ENCODE data around the gene SLC41A3.
"Not testable (repeated sequence)": the region's sequence is repeated elsewhere in the genome, so short reads cannot be mapped to it uniquely, and the experiment has no call there.

Gene SLC41A3

GRCh38 chr3:125960456-125961288, 123.3 kb downstream of the SLC41A3 start:
- in situ Hi-C loops (cut with MboI; ENCODE audit: low sequenced_read_pairs), result no loop called here

- in situ Hi-C loops (cut with MboI; ENCODE audit: low sequenced_read_pairs), result no loop called here
Measured at GRCh38 chr3:125960066-125960424, 123.9 kb downstream of the SLC41A3 start.

DNA sequence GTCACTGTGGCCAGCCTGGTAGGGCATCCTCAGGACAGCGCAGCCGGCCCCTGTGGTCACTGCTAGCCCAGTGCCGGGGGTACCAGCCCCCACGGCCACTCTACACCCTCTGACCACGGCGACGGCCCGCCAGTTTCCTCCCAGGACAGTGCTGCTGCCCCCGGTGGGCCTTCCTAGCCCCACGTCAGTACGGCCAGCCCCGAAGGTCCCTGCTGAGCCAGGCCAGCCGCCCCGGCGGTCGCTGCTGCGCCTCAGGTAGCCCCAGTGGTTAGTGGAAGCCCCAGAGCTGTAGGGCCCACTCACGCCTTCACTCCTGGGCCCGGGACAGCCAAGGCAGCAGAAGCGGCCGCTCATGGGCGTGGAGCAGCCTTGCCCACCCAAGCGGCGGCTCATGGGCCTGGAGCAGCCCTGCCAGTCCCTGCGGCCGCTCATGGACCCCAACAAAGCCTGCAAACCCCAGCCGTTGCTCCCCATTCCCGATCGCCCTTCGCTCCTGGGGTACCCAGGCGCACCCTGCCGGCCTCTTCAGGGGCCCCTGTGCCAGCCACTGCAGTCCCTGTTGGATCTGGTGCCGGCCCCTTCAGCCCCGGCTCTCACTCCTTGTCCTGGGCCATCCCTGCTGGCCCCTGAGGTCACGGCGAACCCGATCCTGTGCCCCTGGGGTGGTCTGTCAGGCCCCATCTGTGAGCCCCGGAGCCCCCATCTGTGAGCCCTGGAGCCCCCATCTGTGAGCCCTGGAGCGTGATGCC, 124.4 kb downstream of the SLC41A3 start:
- in situ Hi-C loops (cut with MboI; ENCODE audit: low sequenced_read_pairs), result no loop called here

DNA sequence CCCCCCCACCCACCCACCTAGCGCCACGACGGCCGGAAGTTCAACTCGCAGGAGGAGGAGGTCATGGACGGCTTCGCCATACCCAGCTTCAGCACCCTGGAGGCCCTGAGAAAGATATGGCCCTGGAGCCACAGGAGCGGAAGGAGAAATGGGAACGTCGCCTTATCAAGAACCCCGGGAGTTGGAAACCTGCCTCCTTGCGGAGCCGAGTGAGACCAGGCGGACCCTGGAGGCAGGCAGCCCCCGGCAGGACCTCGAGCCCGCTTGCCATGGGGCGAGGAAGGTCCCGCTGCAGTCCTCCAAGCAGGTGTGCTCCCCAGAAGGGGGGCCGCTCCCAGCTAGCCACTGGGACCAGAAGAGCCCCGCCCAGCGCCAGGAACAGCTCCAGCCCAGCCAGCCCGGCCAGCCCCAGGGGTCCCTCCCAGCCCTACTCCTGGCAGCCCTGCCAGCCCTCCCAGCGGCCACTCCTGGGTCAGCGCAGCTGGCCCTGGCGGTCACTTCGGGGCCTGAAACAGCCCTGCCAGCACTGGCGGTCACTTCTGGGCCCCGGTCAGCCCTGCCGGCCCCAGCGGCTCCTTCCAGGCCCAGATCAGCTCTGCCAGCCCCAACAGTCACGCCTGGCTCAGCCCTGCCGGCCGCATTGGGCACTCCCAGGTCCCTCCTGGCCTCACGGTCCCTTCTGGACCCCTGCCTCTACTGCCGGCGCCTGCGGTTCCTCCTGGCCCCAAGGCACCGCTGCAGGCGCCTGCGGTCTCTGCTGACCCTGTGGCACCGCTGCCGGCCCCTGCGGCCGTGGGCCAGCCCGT, 125.2 kb downstream of the SLC41A3 start:
- in situ Hi-C loops (cut with MboI; ENCODE audit: low sequenced_read_pairs), result no loop called here

GRCh38 chr3:125957674-125958510, 126.0 kb downstream of the SLC41A3 start:
- in situ Hi-C loops (cut with MboI; ENCODE audit: low sequenced_read_pairs), result no loop called here

GRCh38 chr3:125957020-125957419, 126.9 kb downstream of the SLC41A3 start:
- in situ Hi-C loops (cut with MboI; ENCODE audit: low sequenced_read_pairs), result not testable (repeated sequence)

All from HL-60/S4 treated with phorbol 12-myristate 13-acetate at 8.2 ng/mL for 4 days and 3 days (cell line).